CD4-positive, alpha-beta T cell treated with Interferon alpha-2 for 1 hour (primary cell): ENCODE measurements around the gene PNPLA7.

ENCODE experiments used
- DNase-seq, 2 donors: peaks; one replicate each; pipeline ENCODE4 v3.0.0-alpha.2; 2020 to 2022

The PNPLA7 gene

GRCh38 chr9:137447722-137448601, 102.2 kb downstream of the PNPLA7 start:
- no peak for DNase-seq

DNA sequence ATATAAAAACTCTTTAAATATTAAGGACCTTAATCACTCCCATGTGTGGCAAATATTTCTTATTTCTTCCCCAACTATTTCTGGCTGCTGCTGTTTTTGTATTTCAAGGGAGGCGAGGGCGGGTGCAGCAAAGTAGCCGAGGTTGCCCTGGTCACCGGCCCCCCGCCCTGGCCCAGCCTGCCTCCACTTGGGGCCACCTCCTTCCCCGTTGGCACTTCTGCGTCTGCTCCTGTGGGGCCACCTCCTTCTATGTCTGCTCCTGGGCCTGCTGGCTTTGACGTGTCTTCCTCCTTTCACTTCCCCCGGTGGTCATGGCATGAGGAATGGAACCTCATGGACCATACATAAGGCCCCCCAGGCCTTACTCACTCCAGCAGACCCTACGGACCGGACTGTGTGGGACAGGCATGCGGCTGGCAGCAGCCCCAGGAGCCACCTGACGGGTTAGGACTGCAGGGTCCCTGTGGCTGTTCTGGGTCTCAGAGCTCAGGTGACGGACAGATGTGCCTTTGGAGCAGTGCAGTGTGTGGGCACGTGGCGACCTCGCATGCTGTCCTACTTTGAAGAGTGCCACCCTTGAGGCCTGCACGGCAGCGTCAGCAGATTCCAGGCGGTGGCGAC, 103.2 kb downstream of the PNPLA7 start:
- DNase-seq = peak in 1 of 2 donors; percentile 34

GRCh38 chr9:137445930-137446431, 104.2 kb downstream of the PNPLA7 start:
- no peak for DNase-seq

DNA sequence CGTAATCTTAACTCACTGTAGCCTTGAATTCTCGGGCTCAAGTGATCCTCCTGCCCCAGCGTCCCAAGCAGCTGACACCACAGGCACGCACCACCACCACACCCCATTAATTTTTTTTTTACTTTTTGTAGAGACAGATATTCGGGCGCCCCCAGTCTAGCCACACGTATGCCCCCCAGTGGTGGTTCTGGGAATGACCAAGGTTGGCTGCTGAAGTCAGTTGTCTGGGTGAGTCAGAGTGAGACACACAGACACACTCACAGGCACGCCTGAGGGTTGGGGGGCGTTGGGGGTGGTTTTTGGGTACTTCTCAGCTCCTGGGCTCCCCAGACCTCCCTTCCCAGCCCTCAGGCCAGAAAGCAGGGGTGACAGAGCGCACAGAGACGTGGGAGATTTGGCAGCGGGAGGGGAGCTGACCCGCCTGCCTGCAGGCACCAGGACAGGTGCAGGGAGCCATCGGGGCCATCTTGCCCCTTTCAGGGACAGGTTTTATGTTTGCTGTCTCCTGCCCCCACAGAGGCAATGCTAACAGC, 104.9 kb downstream of the PNPLA7 start:
- peak; percentile 85 to 89 for DNase-seq

- DNase-seq = no peak
Observed at GRCh38 chr9:137444106-137444790, 106.0 kb downstream of the PNPLA7 start.

DNA sequence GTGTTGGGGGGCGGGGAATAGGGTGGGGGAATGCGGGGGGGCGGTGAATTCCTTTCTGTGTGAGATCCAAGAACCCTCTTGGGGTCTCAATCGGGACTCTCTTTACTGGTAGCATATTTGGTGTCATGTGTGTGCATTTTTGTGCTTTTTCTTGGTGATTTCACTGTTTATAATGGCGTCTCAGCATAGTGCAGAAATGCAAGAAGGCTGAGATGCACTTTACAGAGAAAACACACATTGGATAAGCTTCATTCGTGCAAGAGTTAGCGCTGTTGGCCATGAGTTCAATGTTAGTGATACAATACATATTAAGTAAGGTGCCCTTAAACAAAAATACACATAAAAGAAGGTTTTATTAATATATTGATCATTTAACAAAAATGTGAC, 108.3 kb downstream of the PNPLA7 start:
- no peak for DNase-seq

DNA sequence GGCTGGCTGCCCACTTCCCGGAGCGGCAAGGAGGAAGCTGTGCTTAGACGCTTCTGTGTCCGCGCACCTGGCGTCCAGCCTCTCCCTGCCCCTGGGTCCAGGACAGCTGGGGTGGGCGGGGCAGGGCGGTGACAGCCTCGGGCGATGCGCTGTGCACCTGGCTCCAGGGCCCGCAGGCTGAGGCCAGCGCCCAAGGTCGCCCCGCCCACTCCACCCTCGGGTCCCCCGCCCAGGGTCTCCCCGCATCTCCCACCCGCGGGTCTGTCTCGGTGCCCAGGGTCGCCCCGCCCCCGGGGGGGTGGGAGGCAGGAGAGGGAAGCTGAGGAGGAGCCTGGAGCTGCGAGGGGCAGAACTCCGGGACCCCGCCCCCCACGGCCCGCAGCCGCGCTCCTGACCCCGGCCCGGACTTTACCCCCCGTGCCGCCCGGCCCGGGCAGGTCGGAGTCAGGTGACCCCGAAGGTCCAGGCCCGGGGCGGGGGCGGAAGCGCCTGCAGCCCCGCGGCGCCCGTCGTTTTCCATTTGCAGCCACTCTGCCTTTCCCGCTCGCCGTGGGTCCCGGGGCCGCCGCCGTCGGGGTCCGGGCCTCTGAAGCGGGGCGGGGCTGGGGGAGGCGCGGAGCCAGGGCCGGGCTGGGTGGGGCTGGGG, 108.8 kb downstream of the PNPLA7 start, which contains the start of gene ENTPD8:
ENTPD8 (minus strand) TSS at position 69 of the 646 bp plus-strand sequence. CDS start 3,072 bp downstream, outside the sequence.
- DNase-seq = no peak

DNA sequence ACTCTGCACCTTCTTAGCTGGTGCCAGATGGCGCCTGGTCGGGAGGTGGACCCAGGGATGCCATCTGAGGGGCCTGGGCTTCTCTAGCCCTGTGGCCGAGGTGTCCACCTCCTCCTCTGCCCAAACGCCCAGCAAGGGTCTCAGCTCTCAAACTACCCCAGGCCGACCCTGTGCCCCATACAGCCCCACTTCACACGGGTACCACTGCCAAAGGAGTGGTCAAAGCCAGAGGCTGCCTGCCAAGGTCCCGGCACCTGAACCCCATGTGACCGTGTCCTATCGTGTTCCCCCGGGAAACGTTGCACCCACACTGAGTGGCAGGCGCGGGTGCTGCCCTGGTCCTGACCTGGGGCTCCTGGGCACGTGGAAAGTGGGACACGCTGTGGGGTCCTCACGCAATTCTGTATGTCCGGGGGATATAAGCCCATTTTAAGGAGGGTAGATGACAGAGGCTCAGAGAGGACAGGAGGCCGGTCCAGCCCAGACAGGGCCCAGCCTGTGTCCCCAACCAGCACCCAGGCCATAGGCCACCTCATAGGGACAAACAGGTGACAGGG, 111.0 kb downstream of the PNPLA7 start:
- no peak for DNase-seq

GRCh38 chr9:137438591-137439157, 111.5 kb downstream of the PNPLA7 start:
- DNase-seq = no peak

DNA sequence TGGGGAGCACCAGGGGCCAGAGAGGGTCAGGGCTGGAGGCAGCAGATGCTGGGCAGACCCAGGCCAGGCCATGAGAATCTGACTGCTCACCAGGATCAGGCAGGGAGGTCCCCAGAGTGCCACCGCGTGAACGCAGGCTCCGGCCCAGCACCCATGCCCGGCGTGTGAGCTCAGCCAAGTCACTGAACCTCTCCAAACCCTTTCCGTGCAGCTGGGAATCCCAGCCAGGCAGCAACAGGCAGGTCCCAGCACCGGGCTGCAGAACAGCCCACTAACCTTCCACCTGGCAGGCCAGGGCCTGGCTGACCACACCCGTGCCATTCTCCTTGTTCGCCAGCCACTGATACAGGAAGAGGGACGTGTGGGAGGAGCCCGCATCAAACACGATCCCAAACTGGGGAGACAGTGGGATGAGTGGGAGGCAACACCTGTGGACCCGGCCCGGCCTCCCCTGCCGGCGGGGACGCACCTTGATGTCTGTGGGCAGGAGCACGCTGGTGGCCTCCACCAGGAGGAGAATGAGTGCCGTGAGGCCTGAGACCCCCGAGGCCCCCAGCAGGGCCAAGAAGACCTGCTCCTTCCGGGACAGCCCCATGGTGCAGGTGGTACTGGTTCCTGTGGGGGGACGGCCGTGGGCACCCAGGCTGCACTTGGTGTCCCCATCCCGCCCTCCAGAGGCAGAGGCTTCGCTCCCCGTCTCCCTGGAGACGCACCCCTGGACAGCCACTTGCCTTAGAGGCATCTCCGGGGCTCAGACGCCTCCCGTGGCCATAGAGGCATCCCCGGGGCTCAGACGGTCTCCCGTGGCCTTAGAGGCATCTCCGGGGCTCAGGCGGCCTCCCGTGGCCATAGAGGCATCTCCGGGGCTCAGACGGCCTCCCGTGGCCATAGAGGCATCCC, 112.3 kb downstream of the PNPLA7 start:
- no peak for DNase-seq

- no peak for DNase-seq
Observed at GRCh38 chr9:137436761-137437600, 113.2 kb downstream of the PNPLA7 start.

DNA sequence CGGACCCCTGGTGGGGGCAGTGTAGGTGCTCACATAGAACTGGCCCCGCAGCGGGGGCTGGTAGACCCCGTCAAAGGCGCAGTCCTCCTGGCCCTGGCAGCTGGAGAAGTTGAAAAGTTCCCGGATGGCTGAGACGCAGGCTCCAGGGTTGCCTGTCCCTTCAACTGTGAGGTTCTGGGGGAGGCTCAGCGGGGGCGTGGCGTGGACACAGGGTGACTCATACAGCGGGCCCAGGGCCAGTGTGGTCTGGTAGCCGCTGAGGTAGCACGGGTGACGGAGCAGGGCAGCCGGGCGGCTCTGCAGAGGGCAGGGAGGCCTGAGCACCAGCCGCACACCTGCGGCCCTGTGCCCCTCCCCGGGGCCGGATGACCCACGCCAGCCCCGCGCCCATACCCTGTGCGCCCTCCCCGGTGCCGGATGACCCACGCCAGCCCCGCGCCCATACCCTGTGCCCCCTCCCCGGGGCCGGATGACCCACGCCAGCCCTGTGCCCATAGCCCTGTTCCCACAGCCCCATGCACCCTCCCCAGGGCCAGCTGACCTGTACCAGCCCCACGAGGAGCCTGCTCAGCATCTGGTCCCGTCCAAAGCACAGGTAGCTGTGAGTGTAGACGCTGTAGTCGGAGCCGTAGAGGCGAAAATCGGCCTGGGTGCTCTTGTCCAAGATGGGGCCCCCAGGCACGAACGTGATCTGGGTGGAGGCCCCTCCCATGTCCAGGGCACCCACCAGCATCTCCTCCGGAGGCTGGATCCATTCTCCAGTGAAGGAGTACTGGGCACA, 114.0 kb downstream of the PNPLA7 start:
- no peak for DNase-seq

GRCh38 chr9:137435381-137435891, 114.8 kb downstream of the PNPLA7 start:
- DNase-seq = no peak

DNA sequence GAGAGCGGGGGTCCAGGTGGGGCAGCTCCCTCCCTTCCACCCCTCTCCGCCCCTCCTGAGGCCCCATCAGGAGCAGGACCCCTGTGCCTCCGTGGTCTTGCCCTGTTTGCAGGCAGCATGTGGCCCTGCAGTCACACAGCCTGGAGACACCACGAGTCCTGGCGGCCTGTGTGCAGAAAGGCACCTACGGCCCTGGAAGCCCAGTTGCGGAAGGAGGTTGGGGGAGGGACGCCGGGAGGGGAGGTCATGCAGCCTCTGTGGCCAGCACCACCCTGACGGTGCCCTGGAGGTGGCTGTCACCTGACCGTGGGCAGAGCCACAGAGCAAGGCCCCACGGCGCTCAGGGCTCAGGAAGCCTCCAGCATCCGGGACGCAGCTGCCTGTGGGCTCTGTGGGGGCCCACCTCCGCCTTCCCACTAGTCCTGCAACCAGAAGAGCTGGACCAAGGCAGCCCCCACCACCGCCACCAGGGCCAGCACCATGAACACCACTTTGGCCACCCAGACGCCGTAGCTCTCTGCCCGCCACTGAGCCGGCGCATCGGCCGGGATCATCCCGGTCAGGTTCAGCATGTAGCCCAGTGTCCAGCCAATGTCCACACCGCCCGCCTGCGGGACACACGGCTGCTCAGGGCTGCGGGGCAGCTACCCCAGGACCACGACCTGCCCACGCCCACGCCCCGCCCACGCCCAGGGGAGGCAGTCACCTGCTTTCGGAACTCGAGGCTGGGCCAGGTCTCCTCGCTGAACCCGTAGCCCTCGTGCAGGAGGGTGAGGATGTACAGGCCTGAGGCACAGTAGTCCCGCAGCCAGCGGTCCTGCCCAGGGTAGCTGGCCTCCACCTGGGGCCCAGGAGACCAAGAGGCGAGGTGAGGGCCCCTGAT, 115.5 kb downstream of the PNPLA7 start:
- DNase-seq = no peak

- no peak for DNase-seq
Observed at GRCh38 chr9:137433916-137434431, 116.2 kb downstream of the PNPLA7 start.

DNA sequence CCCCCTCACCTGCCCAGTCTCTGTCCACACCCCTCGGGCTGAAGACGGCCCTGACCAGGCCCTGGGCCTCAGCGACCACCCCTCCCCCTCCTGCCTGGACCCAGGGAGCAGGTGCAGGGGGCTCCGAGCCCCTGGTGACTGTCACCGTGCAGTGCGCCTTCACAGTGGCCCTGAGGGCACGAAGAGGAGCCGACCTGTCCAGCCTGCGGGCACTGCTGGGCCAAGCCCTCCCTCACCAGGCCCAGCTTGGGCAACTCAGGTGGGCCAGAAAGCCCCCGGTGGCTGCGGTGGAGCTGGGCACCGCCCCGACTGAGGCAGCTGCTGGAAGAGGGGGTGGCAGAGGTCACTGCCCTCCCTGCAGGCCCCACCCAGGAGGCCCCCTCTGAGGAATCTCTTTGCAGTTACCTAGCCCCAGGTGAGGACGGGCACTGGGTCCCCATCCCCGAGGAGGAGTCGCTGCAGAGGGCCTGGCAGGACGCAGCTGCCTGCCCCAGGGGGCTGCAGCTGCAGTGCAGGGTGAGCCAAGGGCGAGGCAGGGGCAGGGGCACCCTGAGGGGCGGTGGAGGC, 116.8 kb downstream of the PNPLA7 start:
- DNase-seq = no peak
